ENCODE measurements around the gene SCD5. TPM values are rescaled to one million over a fixed set of nuclear protein-coding genes. Genes with fewer than 3 reads are reported as not detected.

Gene SCD5
- total RNA-seq, 2 experiments from 2014 or later = 1.3 to 1.7 TPM

DNA sequence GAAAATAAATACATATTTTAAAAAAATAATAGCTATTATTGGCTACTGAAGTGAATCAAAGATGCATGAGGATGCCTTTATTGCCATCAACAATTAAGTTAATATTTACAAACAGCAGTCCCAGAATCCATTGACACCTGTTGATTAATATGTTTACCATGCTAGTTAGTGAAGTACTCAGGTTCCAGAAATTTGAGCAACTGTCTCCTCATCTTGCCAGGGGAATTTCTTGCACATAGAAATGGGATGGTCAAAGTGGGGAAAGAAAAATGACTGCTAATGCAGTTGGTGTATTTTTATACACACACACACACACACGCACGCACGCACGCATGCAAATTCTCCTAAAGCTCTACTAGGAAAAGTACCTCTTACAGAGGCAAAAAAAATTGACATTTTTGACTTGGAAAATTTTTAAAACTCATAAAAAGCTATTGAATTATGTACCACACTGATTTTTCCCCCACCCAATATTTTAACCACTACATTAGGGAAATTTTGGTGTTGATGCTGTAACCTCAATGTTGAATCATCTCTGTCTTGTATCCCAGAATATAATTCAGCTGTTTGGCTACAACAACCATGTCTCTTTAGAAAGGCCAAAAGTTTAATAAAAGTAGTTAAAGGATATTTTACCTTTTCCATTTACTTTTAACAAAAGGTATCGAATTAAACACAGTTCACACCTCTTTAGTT lies 131.5 kb downstream of the SCD5 start:
- DNase-seq = no peak
- no peaks in the 10 kb centered on the region for H3K36me3 Mint-ChIP-seq (ENCODE audit: low read depth)
- CTCF ChIA-PET = interaction anchor here (0.7 to 1.3 kb wide), 3 partner anchors 17 to 72 kb away, joined by 3 to 4 read pairs (median 3); no protein-coding TSS in a partner anchor
- H3K27me3 Mint-ChIP-seq = peaks cover 9% of the 10 kb centered on the region
- H3K4me3 Mint-ChIP-seq = no peak overlapping the region
- no peak overlapping the region for H3K27ac Mint-ChIP-seq
- H3K4me1 Mint-ChIP-seq = no peaks in the 10 kb centered on the region
- ATAC-seq = no peak
- POLR2A ChIA-PET = no interaction called here
- intact Hi-C loops (cut with DNase I, micrococcal nuclease) = no loop called here
- H3K9me3 Mint-ChIP-seq (ENCODE audit: low read depth) = peaks cover 5% of the 10 kb centered on the region

GRCh38 chr4:82661181-82661992 lies 137.2 kb downstream of the SCD5 start:
- DNase-seq (no peak), ATAC-seq (no peak)
- Mint-ChIP-seq H3K27me3 (peaks cover 12% of the 10 kb centered on the region), H3K36me3 (ENCODE audit: low read depth) (no peaks in the 10 kb centered on the region), H3K4me3 (no peak overlapping the region), H3K27ac (no peak overlapping the region), H3K9me3 (ENCODE audit: low read depth) (no peaks in the 10 kb centered on the region), H3K4me1 (no peaks in the 10 kb centered on the region)
- ChIA-PET CTCF (no interaction called here), POLR2A (no interaction called here)
- intact Hi-C loops (cut with DNase I, micrococcal nuclease) = no loop called here

DNA sequence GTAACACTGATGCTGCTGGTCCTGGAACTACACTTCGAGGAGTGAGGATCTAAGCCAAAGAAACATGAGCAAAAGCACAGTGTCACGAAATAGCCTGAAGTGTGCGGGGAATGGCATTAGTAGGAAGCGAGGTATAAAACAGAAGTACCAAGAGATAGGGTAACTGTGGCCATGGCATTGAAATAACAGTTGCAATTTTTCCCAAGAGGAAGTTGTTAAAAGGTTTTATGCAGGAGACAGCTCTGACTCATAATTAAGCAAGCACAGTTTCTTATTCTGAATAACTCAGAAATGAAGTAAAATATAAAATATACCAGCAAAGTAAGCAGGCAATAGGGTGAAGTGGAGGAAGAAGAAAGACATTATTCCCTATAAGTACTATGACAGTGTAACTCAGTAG lies 146.5 kb downstream of the SCD5 start:
- Mint-ChIP-seq H3K4me3 (no peak overlapping the region), H3K4me1 (no peaks in the 10 kb centered on the region), H3K27ac (no peak overlapping the region), H3K36me3 (ENCODE audit: low read depth) (no peaks in the 10 kb centered on the region), H3K27me3 (peaks cover 3% of the 10 kb centered on the region), H3K9me3 (ENCODE audit: low read depth) (no peaks in the 10 kb centered on the region)
- ATAC-seq (no peak), DNase-seq (no peak)
- intact Hi-C loops (cut with DNase I, micrococcal nuclease) = no loop called here
- CTCF ChIA-PET = no interaction called here
- POLR2A ChIA-PET = interaction anchor here (0.7 kb wide), 1 partner anchor 629 kb away, joined by 3 read pairs; no protein-coding TSS in a partner anchor

DNA sequence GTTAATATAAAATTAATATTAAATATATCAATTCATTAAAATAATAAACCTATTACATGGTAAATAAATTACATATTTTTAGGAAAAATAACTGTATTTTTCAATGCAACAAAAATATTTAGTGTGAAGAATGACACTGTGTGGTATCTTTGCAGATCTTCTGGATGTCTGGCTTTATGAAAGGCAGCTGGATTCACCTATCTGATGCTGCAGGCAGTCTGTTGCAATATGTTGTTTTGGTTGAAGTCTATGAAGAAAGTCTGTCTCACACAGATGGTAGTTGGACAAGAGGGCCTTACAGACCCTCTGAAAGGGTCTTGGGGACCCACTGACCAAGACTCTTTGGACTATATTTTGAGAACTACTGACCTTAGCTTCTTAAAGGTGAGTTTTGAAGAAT lies 147.7 kb downstream of the SCD5 start:
- POLR2A ChIA-PET = no interaction called here
- ATAC-seq = no peak
- DNase-seq = no peak
- Mint-ChIP-seq H3K27me3 (peaks cover 3% of the 10 kb centered on the region), H3K9me3 (ENCODE audit: low read depth) (no peaks in the 10 kb centered on the region), H3K36me3 (ENCODE audit: low read depth) (no peaks in the 10 kb centered on the region), H3K4me1 (no peaks in the 10 kb centered on the region), H3K27ac (no peak overlapping the region), H3K4me3 (no peak overlapping the region)
- CTCF ChIA-PET = interaction anchor here (0.7 kb wide), 1 partner anchor 134 kb away, joined by 4 read pairs; no protein-coding TSS in a partner anchor
- intact Hi-C loops (cut with DNase I, micrococcal nuclease) = no loop called here

DNA sequence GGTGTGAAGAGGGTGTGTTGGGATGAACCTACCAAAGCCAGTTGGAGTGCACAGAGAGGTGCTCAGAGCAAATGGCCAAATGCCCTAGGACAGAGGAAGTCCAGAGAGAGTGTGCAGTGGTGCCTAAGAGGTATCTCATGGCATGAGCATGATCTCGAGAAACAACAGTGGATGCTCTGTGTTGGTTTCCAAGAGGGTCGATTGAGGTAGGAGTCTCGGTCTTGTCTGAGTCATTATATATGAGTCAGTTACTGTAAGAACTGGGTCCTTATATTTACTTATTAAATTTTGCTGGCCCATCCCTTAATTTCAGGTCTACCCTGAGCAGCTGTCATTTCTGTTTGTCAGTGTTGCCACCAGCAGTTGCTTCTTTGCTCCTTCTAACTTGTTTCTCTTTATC lies 150.2 kb downstream of the SCD5 start:
- Mint-ChIP-seq H3K36me3 (ENCODE audit: low read depth) (no peaks in the 10 kb centered on the region), H3K4me1 (no peaks in the 10 kb centered on the region), H3K27ac (no peak overlapping the region), H3K27me3 (peaks cover 3% of the 10 kb centered on the region), H3K4me3 (no peak overlapping the region), H3K9me3 (ENCODE audit: low read depth) (no peaks in the 10 kb centered on the region)
- intact Hi-C loops (cut with DNase I, micrococcal nuclease) = no loop called here
- no peak for DNase-seq
- CTCF ChIA-PET = interaction anchor here (1.3 kb wide), 1 partner anchor 186 kb away, joined by 5 read pairs; no protein-coding TSS in a partner anchor
- no peak for ATAC-seq
- POLR2A ChIA-PET = no interaction called here

GRCh38 chr4:82645936-82646565 lies 152.5 kb downstream of the SCD5 start:
- H3K27me3 Mint-ChIP-seq = peaks cover 3% of the 10 kb centered on the region
- no peak overlapping the region for H3K27ac Mint-ChIP-seq
- no peaks in the 10 kb centered on the region for H3K9me3 Mint-ChIP-seq (ENCODE audit: low read depth)
- intact Hi-C loops (cut with DNase I, micrococcal nuclease) = no loop called here
- ChIA-PET CTCF (interaction anchor here (1.1 kb wide), 1 partner anchor 8 kb away, joined by 3 read pairs; no protein-coding TSS in a partner anchor), POLR2A (no interaction called here)
- no peak for ATAC-seq
- DNase-seq = no peak
- H3K4me1 Mint-ChIP-seq = no peaks in the 10 kb centered on the region
- H3K36me3 Mint-ChIP-seq (ENCODE audit: low read depth) = no peaks in the 10 kb centered on the region
- H3K4me3 Mint-ChIP-seq = no peak overlapping the region

- ATAC-seq (no peak), DNase-seq (no peak)
- ChIA-PET POLR2A (no interaction called here), CTCF (interaction anchor here (1.1 kb wide), 1 partner anchor 10 kb away, joined by 3 read pairs; no protein-coding TSS in a partner anchor)
- no peak overlapping the region for H3K4me3 Mint-ChIP-seq
- intact Hi-C loops (cut with DNase I, micrococcal nuclease) = no loop called here
- no peaks in the 10 kb centered on the region for H3K9me3 Mint-ChIP-seq (ENCODE audit: low read depth)
- H3K27me3 Mint-ChIP-seq = peaks cover 3% of the 10 kb centered on the region
- H3K4me1 Mint-ChIP-seq = no peaks in the 10 kb centered on the region
- no peak overlapping the region for H3K27ac Mint-ChIP-seq
- H3K36me3 Mint-ChIP-seq (ENCODE audit: low read depth) = no peaks in the 10 kb centered on the region
These were observed 153.9 kb downstream of the SCD5 start for GRCh38 chr4:82644734-82645126.

DNA sequence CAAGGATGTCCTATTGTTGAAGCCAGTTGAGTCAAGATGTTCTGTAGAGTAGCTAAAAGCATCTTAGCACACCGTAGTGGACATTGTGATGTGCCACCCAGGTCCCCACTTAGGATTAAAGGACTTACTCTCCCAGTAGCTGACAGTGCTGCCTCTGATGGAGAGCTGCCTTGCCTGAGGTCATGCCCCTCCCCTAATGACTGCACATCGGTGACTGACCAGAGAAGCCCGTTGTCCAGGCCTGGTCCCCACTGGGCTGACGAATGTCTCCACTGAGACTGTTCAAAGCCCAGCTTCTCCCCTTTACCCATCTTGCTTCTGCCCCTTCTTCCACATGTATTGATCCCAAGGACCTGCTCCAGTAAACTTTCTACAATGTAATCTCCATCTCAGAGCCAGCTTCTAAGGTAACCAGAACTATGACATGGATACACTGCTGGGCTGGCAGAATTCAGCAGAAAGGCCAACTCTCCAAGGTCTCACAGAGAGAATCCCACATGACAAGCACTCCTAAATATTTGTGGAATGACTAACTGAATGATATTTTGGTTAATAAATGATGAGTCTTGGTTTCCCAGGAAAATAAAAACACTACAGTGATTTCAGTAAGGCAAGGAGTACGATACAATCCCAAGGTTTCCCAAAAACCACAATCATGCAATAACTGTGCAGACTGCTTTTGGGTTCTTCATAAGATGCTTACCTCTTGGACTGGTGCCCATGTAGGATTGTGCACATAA lies 154.4 kb downstream of the SCD5 start:
- Mint-ChIP-seq H3K27ac (no peak overlapping the region), H3K36me3 (ENCODE audit: low read depth) (no peaks in the 10 kb centered on the region), H3K9me3 (ENCODE audit: low read depth) (no peaks in the 10 kb centered on the region), H3K4me1 (no peaks in the 10 kb centered on the region), H3K4me3 (no peak overlapping the region), H3K27me3 (peaks cover 3% of the 10 kb centered on the region)
- DNase-seq (no peak), ATAC-seq (no peak)
- intact Hi-C loops (cut with DNase I, micrococcal nuclease) = no loop called here
- ChIA-PET POLR2A (no interaction called here), CTCF (no interaction called here)

GRCh38 chr4:82642331-82642730 lies 156.3 kb downstream of the SCD5 start:
- ChIA-PET POLR2A (no interaction called here), CTCF (interaction anchor here (1.0 kb wide), 1 partner anchor 97 kb away, joined by 3 read pairs; no protein-coding TSS in a partner anchor)
- Mint-ChIP-seq H3K4me1 (no peaks in the 10 kb centered on the region), H3K36me3 (ENCODE audit: low read depth) (no peaks in the 10 kb centered on the region), H3K27me3 (peaks cover 3% of the 10 kb centered on the region), H3K9me3 (ENCODE audit: low read depth) (no peaks in the 10 kb centered on the region), H3K27ac (no peak overlapping the region), H3K4me3 (no peak overlapping the region)
- DNase-seq (no peak), ATAC-seq (no peak)
- intact Hi-C loops (cut with DNase I, micrococcal nuclease) = no loop called here

GRCh38 chr4:82640540-82640939 lies 158.1 kb downstream of the SCD5 start:
- intact Hi-C loops (cut with DNase I, micrococcal nuclease) = no loop called here
- Mint-ChIP-seq H3K4me3 (no peak overlapping the region), H3K27ac (no peak overlapping the region), H3K4me1 (no peaks in the 10 kb centered on the region), H3K36me3 (ENCODE audit: low read depth) (no peaks in the 10 kb centered on the region), H3K9me3 (ENCODE audit: low read depth) (no peaks in the 10 kb centered on the region), H3K27me3 (peaks cover 3% of the 10 kb centered on the region)
- ChIA-PET POLR2A (no interaction called here), CTCF (no interaction called here)
- ATAC-seq (no peak), DNase-seq (no peak)

DNA sequence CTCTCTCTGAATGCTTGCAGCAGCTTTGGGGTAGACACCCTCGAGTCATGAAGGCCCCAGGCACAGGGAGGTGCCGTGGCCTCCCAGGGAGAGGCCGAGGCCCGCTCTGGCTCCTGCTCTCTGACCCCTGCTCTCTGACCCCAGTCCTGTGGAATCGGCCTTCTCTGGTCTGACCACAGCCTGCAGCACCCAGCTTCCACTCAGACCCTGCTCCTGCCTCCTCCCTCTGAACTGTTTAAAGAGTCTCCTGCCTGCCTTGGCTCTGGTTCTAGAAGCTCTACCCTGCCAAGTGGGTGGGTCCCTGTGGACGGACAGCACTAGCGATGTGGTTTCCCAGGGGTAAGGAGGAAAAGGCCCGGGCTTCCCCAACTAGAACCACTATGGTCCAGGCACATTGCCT lies 158.6 kb downstream of the SCD5 start:
- no peaks in the 10 kb centered on the region for H3K4me1 Mint-ChIP-seq
- POLR2A ChIA-PET = no interaction called here
- no peak overlapping the region for H3K4me3 Mint-ChIP-seq

More for the DNA sequence above, 158.6 kb downstream of the SCD5 start:
- Mint-ChIP-seq H3K27ac (no peak overlapping the region), H3K27me3 (peaks cover 3% of the 10 kb centered on the region), H3K36me3 (ENCODE audit: low read depth) (no peaks in the 10 kb centered on the region), H3K9me3 (ENCODE audit: low read depth) (no peaks in the 10 kb centered on the region)
- ATAC-seq (no peak), DNase-seq (no peak)
- CTCF ChIA-PET = no interaction called here
- intact Hi-C loops (cut with DNase I, micrococcal nuclease) = no loop called here
